KOPT-K1 (cell line): Measurements from ENCODE around the gene ESRRG.
"Not testable (repeated sequence)": the region's sequence is repeated elsewhere in the genome, so short reads cannot be mapped to it uniquely, and the experiment has no call there.

ENCODE experiments used
- H3K27ac ChIP-seq: fragments of 200-600 bp; sonication (generic); 2 replicates; pipeline ENCODE4 v1.5.1; 2016; ENCODE audit warnings: antibody characterized with exemption, mild to moderate bottlenecking, low read depth, low read length; ENCODE audit not compliant: poor library complexity, severe bottlenecking
- H3K36me3 ChIP-seq: fragments of 200-600 bp; sonication (generic); 2 replicates; pipeline ENCODE4 v1.5.1; 2017; ENCODE audit warnings: antibody characterized with exemption, mild to moderate bottlenecking, low read length, moderate library complexity; ENCODE audit not compliant: insufficient read depth
- H3K9me3 ChIP-seq: fragments of 200-600 bp; sonication (generic); 2 replicates; pipeline ENCODE4 v1.5.1; 2017; ENCODE audit warnings: antibody characterized with exemption, low read length, mild to moderate bottlenecking; ENCODE audit not compliant: insufficient read depth, poor library complexity, severe bottlenecking

ESRRG gene

DNA sequence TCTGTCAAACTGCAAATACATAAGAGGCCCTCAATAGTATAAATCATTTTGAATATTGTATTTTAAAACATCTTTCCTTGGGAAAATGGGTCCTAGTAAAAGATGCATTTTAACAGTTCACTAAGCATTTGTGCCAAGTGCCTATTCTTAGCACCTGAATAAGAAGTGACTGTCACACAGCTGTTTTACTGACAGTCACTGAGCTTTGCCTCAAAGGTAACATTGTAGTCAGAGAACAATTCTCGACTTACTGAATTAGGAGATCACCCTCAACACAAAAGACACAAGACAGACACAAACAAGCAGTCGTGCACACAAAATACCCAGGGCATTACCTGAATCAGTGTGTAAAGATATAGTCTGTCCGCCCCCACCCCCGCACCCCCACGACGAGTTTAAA lies 408 bp downstream of the ESRRG start:
- H3K9me3 ChIP-seq = no peaks in the 10 kb centered on the region
- H3K27ac ChIP-seq = no peak overlapping the region
- H3K36me3 ChIP-seq = no peaks in the 10 kb centered on the region

- Histone ChIP-seq H3K9me3 (no peaks in the 10 kb centered on the region), H3K27ac (no peak overlapping the region), H3K36me3 (no peaks in the 10 kb centered on the region)
These were observed 1.4 kb downstream of the ESRRG start for GRCh38 chr1:216721863-216722262.

DNA sequence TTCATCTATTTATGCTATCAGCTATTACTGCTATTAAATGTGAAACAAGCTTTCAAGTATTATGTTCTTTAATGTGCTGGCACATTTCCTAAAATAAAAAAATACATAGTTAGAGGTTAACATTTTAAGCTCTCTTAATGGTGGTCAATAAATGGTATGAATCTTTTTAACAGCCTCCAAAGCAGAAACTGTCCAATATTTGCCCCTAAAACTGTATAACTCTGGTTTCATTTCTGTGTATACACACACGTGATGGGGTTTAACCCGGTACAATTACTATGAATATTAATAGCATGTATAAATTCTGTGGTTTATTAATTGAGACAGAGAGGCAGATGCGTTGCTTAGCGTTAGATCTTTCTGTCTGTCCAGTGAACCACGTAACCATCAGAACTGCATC lies 2.2 kb downstream of the ESRRG start:
- Histone ChIP-seq H3K27ac (no peak overlapping the region), H3K9me3 (no peaks in the 10 kb centered on the region), H3K36me3 (no peaks in the 10 kb centered on the region)

DNA sequence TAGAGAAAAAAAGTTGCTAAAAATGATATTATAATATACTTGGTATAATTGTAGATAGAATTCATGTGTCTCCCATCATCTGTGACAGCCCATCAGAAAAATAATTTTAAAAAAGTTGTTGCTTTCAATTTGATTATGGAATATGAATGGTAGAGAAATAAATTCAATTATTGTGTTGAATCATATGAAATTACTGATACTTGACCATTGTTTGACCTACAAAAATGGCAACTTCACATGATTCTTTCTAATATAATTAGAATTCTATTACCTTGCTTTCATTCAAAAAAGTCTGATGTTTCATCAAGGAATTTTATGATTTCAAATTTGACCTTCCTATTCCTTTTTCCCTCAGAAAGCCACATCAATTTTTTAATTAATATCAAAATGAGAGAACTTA lies 11.5 kb downstream of the ESRRG start:
- Histone ChIP-seq H3K27ac (no peak overlapping the region), H3K36me3 (no peaks in the 10 kb centered on the region), H3K9me3 (no peaks in the 10 kb centered on the region)

GRCh38 chr1:216710598-216711333 lies 12.5 kb downstream of the ESRRG start:
- Histone ChIP-seq H3K36me3 (no peaks in the 10 kb centered on the region), H3K9me3 (no peaks in the 10 kb centered on the region), H3K27ac (no peak overlapping the region)

- Histone ChIP-seq H3K36me3 (no peaks in the 10 kb centered on the region), H3K27ac (no peak overlapping the region), H3K9me3 (no peaks in the 10 kb centered on the region)
These were observed 13.2 kb downstream of the ESRRG start for GRCh38 chr1:216710055-216710454.

DNA sequence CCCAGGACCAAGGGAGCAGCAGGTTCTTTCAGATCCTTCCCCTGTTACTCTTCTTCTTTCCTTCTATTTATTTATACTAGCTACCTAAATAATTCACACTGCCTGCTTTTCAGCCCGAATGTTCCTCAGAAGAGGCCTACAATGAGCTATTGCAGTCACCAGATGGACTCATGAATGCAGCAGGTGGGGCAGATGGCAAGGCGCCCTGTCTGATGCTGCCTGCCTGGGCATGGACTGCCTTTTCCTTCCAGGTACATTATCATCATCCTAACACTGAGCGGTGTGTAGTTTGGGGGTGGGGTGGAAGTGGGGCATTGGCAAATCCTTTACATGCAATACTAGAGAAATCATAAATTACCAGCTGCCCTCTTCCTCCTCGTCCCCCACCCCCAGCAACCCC lies 17.6 kb downstream of the ESRRG start:
- Histone ChIP-seq H3K27ac (no peak overlapping the region), H3K9me3 (no peaks in the 10 kb centered on the region), H3K36me3 (no peaks in the 10 kb centered on the region)

DNA sequence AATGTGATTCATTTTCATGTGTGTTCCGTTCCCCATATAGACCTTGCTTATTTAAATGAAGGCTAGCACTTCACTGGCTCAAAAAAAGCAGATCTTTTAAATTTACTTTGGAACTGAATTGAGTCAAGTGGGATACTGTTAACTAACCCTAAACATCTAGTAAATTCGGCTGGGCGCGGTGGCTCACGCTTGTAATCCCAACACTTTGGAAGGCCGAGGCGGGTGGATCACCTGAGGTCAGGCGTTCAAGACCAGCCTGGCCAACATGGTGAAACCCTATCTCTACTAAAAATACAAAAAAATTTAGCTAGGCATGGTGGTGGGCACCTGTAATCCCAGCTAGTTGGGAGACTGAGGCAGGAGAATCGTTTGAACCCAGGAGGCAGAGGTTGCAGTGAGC lies 19.2 kb downstream of the ESRRG start:
- not testable (repeated sequence) for H3K9me3 ChIP-seq, H3K36me3 ChIP-seq, H3K27ac ChIP-seq

DNA sequence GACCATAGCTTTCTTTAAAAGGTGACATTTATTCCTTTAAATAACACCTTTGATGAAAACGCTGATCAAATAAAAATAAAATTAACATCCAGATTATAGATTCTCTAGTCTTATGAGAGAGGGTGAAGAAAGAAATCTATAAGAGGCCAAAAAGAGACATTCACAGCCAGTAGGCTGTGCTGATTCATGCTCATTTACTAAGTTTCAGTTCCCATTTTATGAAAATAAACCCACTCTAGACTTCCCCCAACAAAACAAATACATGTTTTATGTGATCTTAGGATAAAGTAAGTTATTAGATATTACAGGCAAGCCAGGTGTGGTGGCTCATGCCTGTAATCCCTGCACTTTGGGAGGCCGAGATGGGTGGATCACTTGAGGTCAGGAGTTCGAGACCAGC lies 21.1 kb downstream of the ESRRG start:
- H3K27ac ChIP-seq = no peak overlapping the region
- no peaks in the 10 kb centered on the region for H3K9me3 ChIP-seq
- H3K36me3 ChIP-seq = no peaks in the 10 kb centered on the region

GRCh38 chr1:216700779-216701178 lies 22.4 kb downstream of the ESRRG start:
- no peaks in the 10 kb centered on the region for H3K36me3 ChIP-seq
- H3K9me3 ChIP-seq = no peaks in the 10 kb centered on the region

DNA sequence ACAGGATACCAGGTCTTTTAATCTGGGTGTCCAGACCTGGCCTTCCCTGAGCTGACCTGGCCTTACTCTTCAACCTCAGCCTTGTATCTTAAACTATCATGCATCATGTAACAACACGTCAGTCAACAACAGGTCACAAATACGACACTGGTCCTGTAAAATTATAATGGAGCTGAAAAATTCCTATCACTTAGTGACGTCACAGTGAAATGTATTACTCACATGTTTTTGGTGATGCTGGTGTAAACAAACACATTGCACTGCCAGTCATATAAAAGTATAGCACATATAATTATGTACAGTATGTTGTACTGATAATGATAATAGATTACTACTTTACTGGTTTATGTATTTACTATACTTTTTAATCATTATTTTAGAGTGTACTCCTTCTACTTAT lies 31.5 kb downstream of the ESRRG start:
- Histone ChIP-seq H3K36me3 (no peaks in the 10 kb centered on the region), H3K27ac (no peak overlapping the region), H3K9me3 (no peaks in the 10 kb centered on the region)

More at GRCh38 chr1:216700779-216701178, 22.4 kb downstream of the ESRRG start:
- no peak overlapping the region for H3K27ac ChIP-seq

- no peaks in the 10 kb centered on the region for H3K36me3 ChIP-seq
- H3K27ac ChIP-seq = no peak overlapping the region
- no peaks in the 10 kb centered on the region for H3K9me3 ChIP-seq
These were observed 32.6 kb downstream of the ESRRG start for GRCh38 chr1:216690603-216691002.

DNA sequence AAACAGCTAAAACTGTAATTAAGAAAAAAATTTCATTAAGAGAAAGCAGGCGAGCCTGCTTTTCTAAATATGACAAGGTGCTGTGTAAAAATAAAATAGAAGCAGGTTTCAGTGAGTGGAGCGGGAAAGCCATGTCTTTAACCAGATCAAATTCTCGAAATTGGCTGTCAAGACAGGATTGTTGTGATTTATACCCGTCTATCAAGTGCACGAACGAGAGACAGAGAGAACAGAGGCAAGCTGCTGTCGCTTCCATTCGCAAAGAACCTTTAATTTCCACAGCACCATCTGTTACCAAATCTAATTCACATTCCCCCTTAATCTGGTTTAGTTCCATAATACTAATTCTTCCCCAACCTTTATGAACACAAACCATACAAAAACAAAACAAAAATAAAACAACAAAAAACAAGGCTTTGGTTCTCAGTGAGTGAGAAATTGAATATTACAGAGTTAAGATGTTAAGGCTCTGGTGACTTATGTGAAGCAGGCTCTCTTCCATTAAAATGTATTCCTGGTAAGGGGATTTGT lies 35.0 kb downstream of the ESRRG start:
- no peak overlapping the region for H3K27ac ChIP-seq
- no peaks in the 10 kb centered on the region for H3K36me3 ChIP-seq
- no peaks in the 10 kb centered on the region for H3K9me3 ChIP-seq

DNA sequence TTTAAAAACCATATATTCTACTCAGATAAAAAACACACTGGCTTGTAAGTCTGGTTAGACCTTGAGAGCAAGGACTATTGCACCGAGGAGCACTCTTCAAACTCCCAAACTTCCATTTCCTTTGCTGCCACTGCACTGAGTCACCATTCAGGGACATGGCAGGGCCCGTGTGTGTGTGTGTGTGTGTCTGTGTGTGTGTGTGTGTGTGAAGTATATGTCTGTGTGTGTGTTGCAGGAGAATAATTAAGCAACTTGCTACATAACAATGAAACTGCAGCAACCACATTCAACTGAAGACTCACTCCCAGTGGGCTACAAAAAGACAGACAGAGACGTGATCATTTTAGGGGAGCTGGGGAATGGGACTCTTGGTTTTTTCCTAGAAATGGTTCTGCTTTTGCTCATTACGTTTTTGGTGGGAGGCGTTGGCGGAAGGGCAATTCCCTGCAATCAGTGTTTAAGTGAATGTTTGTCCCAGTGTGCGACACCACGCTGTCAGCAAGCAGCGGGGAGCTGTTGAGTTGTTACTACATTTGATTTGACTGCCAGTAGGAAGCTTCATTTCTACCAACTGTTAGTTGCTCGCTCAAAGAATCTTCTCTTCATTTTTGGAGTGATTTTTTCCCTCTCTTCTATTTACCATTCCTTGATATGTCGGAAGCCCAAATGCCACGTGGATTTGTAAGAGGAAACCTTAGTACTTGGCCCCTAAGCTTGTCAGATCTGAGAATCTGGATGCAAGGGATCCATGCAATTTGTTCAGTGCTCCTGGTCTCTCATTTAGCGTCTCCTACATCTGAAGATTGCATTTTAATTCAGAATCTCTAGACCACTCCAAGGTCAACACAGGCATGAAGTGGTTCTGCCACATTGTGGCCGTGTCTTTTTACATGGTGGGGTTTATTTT lies 36.1 kb downstream of the ESRRG start:
- H3K27ac ChIP-seq = no peak overlapping the region
- H3K36me3 ChIP-seq = no peaks in the 10 kb centered on the region
- H3K9me3 ChIP-seq = no peaks in the 10 kb centered on the region

GRCh38 chr1:216682752-216683151 lies 40.5 kb downstream of the ESRRG start:
- Histone ChIP-seq H3K27ac (no peak overlapping the region), H3K36me3 (no peaks in the 10 kb centered on the region), H3K9me3 (no peaks in the 10 kb centered on the region)
